ENCODE data around the gene BTK.

BTK gene

DNA sequence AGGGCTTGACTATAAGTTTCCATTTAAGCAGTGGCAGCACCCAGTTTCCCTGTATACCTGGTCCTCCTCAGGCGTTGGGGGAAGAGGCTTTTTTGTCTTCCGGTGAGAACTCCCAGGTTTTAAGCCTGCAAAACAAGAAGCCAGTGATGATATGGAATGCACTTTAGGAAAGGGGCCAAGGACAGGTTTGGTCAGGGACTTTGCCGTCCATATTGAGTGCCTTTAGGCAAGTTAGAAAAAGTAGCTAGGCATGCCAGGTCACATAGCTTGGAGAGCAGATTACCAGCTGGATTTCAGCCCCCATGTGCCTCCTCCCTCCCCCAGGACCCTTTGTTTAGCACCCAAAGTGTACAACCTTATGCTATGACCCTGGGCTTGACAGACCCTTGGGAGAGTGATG, 23.9 kb downstream of the BTK start:
- no peak for DNase-seq (ENCODE audit: low read depth)
- H3K4me3 ChIP-seq (ENCODE audit: low read length), result no peak overlapping the region
- TF ChIP-seq, protein P1, sequence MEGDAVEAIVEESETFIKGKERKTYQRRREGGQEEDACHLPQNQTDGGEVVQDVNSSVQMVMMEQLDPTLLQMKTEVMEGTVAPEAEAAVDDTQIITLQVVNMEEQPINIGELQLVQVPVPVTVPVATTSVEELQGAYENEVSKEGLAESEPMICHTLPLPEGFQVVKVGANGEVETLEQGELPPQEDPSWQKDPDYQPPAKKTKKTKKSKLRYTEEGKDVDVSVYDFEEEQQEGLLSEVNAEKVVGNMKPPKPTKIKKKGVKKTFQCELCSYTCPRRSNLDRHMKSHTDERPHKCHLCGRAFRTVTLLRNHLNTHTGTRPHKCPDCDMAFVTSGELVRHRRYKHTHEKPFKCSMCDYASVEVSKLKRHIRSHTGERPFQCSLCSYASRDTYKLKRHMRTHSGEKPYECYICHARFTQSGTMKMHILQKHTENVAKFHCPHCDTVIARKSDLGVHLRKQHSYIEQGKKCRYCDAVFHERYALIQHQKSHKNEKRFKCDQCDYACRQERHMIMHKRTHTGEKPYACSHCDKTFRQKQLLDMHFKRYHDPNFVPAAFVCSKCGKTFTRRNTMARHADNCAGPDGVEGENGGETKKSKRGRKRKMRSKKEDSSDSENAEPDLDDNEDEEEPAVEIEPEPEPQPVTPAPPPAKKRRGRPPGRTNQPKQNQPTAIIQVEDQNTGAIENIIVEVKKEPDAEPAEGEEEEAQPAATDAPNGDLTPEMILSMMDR (conservative IDR thresholded peaks at IDR 0.05; ENCODE audit: low read depth, low read length), result no peak

DNA sequence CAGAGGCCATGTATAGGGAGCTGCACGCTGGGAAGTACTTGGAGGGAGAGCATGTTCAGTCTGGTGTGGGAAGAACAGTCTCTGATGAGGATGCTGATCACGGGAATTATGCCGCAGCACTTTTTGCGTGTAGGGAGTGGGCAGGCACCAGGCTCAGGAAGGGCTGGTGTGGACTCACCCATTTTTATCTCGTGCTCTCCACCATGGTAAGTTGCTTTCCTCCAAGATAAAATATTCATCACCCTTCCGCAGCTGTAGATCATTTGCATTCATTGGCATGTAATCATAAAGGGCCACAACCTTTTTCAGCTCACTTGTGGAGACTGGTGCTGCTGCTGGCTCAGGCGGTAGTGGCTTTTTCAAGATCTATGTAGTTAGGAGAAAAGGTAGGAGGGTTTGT, 25.6 kb downstream of the BTK start:
- TF ChIP-seq, protein P1 (conservative IDR thresholded peaks at IDR 0.05; ENCODE audit: low read depth, low read length), result no peak
- no peak overlapping the region for H3K4me3 ChIP-seq (ENCODE audit: low read length)

DNA sequence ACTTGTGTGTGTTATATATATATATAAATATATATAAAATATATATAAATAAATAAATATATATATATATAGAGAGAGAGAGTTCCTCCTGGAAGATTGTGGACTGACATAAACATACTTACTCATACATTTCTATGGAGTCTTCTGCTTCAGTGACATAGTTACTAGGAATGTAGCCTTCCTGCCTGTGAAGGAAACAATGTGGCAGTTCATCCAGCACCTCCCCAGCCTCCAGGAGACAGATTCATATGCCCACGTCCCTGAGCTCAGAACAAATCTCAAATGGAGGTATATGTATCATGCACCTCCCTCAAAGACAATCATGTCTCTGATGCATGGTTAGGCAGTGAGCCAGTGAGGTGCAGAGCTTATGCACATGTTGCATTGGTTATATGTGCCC, 26.0 kb downstream of the BTK start:
- TF ChIP-seq, protein P1 (conservative IDR thresholded peaks at IDR 0.05; ENCODE audit: low read depth, low read length), result no peak
- H3K4me3 ChIP-seq (ENCODE audit: low read length), result no peak overlapping the region
- no peak for DNase-seq (ENCODE audit: low read depth)

More for the DNA sequence above, 25.6 kb downstream of the BTK start:
- DNase-seq (ENCODE audit: low read depth), result no peak

DNA sequence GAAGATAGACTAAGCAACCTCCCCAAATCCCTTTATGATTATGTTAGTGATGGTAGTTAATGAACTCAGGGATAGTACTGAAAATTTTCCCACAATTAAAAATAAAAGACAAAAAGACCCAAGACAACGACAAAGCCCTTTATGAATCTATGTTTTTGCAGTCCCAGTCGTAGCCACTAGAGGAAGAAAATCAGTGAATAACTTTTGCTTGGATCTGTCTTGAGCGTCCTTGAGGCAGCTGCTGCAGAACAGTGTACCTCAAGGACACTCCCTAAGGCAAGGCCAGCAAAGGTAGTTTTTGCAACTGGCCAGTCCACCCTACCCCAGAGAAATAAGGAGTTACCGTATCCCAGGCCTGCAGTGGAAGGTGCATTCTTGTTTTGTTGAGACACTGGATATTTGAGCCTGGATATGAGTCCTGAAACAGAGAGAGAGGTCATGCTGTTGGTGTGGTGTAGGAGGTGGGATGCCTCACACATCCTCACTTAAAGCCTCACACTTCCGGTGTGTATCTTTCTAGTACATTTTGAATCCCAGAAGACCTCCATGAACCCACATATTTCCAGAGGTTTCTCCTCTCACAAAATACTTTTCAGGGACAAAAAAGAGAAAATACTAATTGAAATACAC, 28.7 kb downstream of the BTK start:
- no peak overlapping the region for H3K4me3 ChIP-seq (ENCODE audit: low read length)
- no peak for DNase-seq (ENCODE audit: low read depth)
- TF ChIP-seq, protein P1 (conservative IDR thresholded peaks at IDR 0.05; ENCODE audit: low read depth, low read length), result peak; percentile 45

DNA sequence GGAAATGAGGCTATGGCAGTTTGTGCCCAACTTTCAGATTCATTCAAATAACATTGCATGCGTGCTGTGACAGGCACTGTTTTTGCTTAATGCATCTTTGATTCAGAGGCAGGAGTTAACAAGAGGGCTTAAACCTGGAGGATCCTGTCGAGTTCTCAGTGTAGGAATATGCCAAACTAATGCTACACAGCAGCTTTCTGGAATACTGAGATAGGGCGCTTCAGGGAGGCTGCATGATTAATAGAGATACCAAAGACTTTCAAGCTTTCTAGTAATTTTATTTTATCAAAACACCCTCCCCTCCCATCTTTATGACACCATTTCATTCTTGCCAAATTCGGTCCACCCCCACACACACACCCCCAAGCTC, 36.8 kb downstream of the BTK start:
- peak overlapping the region; percentile 74 for H3K4me3 ChIP-seq (ENCODE audit: low read length)
- no peak for DNase-seq (ENCODE audit: low read depth)
- TF ChIP-seq, protein P1 (conservative IDR thresholded peaks at IDR 0.05; ENCODE audit: low read depth, low read length), result no peak

DNA sequence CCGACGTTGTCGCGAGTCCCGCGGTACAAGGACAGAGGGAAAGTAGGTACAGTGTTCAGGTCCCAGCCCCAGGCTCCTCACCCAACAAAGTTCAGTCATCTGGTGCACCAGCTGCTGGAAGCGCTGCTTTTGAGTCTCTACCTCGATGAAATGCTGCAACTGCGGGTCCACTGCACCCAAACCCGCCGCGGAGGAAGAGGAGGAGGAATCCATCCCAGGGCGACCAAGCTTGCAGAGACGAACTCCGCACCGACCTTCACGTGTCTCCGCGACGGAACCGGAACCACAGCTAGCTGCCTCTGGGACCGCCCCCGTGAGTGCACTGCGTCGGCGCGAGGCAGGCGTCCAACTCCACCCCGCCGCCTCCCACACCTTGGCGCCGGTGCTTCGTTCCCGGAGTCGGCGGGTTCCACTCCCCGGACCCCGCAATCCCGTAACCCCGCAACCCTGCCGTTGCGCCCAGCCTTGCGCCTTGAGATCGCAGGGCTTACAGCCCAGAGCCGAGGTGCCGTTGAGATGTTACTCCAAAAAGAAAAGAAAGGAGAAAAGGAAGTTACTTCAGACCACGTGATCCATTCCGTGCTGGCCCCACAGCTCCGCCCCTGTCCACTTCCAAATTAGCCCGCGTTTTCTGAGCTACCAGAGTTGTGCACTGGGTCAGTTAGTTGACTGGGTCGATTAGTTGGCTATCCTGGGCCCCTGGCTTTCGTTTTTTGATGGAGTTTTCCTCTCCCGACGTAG, 37.4 kb downstream of the BTK start, which contains the start of gene TIMM8A:
Gene TIMM8A, minus strand, starts transcription at position 291 of the 741 bp plus-strand sequence. Its CDS starts 78 bp downstream, at position 213.
- TF ChIP-seq, protein P1 (conservative IDR thresholded peaks at IDR 0.05; ENCODE audit: low read depth, low read length), result no peak
- peak within 1 kb of the TSS; percentile 74 for H3K4me3 ChIP-seq (ENCODE audit: low read length)
- DNase-seq (ENCODE audit: low read depth), result no peak
